Middle frontal gyrus (tissue), 1 donor: ENCODE results near the gene OLFM2.
A peak's percentile ranks its signal among the peaks of the same experiment; 100 is the strongest.
"Not testable (repeated sequence)": the region's sequence is repeated elsewhere in the genome, so short reads cannot be mapped to it uniquely, and the experiment has no call there.

Experiments used
- DNase-seq: peaks from one replicate; pipeline ENCODE4 v3.0.0-alpha.2; 2015; ENCODE audit warnings: low spot score; ENCODE audit errors: extremely low spot score

The OLFM2 gene

GRCh38 chr19:9943744-9944143 lies 7.4 kb upstream of the OLFM2 start:
- no peak for DNase-seq

- no peak for DNase-seq
These were observed 5.4 kb upstream of the OLFM2 start for GRCh38 chr19:9941671-9942070.

GRCh38 chr19:9941231-9941630 lies 4.9 kb upstream of the OLFM2 start:
- no peak for DNase-seq

GRCh38 chr19:9940778-9941177 lies 4.5 kb upstream of the OLFM2 start:
- no peak for DNase-seq

GRCh38 chr19:9939301-9939913 lies 3.1 kb upstream of the OLFM2 start:
- DNase-seq: no peak

- no peak for DNase-seq
These were observed 691 bp upstream of the OLFM2 start for GRCh38 chr19:9937001-9937411.

- no peak for DNase-seq
These were observed 599 bp downstream of the OLFM2 start for GRCh38 chr19:9935506-9936325.

- DNase-seq: peak; percentile 50
These were observed 2.0 kb downstream of the OLFM2 start for GRCh38 chr19:9934132-9934950.

- no peak for DNase-seq
These were observed 3.5 kb downstream of the OLFM2 start for GRCh38 chr19:9932835-9933234.

GRCh38 chr19:9931629-9932028 lies 4.7 kb downstream of the OLFM2 start:
- no peak for DNase-seq

- DNase-seq: no peak
These were observed 12.9 kb downstream of the OLFM2 start for GRCh38 chr19:9923440-9923839.

- not testable (repeated sequence) for DNase-seq
These were observed 13.4 kb downstream of the OLFM2 start for GRCh38 chr19:9922782-9923379.

- no peak for DNase-seq
These were observed 19.0 kb downstream of the OLFM2 start for GRCh38 chr19:9917321-9917720.

GRCh38 chr19:9916719-9917118 lies 19.6 kb downstream of the OLFM2 start:
- DNase-seq: no peak

- DNase-seq: no peak
These were observed 21.8 kb downstream of the OLFM2 start for GRCh38 chr19:9914315-9915207.

GRCh38 chr19:9914001-9914314 lies 22.4 kb downstream of the OLFM2 start:
- no peak for DNase-seq

GRCh38 chr19:9913237-9914000 lies 22.9 kb downstream of the OLFM2 start:
- no peak for DNase-seq

- no peak for DNase-seq
These were observed 23.6 kb downstream of the OLFM2 start for GRCh38 chr19:9912551-9913236.

GRCh38 chr19:9911524-9912185 lies 24.7 kb downstream of the OLFM2 start:
- no peak for DNase-seq
